Fibroblast of skin of scalp (primary cell): ENCODE measurements around the gene OAF.

Experiments used
- DNase-seq: peaks from one replicate; pipeline ENCODE4 v3.0.0-alpha.2; 2013

OAF gene

DNA sequence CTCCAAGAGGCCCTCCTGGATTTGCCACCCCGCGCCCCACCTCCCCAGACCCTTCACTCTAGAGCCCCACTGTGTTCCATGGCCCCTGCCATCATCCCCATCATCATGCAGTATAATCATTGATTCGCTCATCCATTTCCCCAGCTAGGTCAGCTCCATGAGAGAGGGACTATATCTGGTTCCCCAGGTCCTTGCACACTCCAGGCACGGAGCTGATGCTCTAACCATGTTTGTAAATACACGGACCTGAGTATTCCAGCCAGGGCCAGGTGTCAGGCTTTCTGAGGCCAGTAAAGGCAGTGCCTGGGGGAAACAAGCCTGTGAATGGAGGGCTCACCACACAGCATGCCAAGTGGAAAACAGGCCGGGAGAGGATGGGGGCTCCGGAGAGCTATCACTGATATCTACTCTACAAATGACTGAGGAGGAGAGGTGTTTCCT lies 27.1 kb upstream of the OAF start:
- no peak for DNase-seq

DNA sequence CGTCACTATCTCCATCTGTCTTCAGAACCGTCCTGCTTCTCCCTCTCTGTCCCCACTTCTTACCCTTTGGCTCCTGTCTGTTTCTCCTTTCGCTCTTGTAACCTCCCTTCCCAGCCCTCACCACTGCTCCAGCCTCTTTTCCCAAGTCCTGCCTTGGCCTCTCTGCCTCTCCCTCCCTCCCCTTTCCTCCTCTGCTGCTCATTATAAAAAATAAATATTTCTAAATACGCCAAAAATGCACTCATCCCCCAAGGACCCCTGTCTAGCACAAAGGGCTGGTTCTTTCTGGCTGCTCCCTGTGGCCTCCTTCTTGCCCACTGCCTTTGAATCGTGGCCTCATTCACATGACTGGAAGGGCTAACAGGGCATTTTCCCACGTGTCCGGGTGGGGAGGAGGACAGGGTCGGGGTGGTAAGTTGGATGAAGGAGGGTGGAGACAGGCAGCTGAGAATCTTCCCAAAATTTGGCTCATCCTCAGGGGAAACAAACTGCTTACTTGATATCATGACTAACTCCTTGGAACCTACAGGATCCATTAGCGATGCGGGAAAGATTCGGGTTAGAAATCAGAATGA lies 26.4 kb upstream of the OAF start:
- no peak for DNase-seq

DNA sequence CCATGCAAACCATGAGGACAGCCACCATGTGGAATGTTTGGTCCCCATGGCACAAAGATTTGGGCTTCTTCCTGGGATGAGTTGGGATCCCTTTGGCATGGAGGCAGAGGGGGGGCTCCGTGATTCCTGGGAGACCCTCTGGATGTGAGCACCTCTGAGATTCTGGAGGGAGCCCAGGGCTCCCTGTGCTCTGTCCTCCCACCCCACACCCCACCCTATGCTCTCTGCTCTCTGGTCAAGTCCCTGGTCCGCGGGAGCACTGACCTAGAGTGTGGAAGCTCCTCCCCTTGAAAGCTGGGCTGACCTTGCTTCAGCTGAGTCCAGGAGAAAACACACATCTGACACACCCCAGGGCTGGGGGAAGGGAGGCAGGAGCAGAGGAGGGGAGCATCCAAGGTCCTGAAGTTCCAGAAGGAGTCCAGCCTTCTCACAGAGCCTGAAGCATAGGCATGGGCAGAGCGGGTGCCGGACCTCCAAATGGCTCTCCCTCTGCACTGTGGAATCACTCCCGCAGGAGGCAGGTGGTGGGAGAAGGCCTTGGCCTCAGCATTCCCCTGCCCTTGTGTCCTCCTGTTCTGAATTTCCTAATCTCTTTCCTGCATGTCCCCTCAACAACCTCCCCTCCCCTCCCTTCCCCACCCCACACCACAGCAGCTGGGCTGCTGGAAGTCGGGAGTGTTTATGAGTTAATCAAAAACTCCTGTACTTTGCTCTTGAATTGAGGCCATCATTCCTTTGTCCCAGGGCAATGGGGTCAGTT lies 25.7 kb upstream of the OAF start:
- DNase-seq, result peak; percentile 44

GRCh38 chr11:120185706-120186455 lies 25.0 kb upstream of the OAF start:
- peak; percentile 60 for DNase-seq

GRCh38 chr11:120186456-120186773 lies 24.4 kb upstream of the OAF start:
- DNase-seq, result no peak

GRCh38 chr11:120186774-120187591 lies 23.8 kb upstream of the OAF start:
- DNase-seq, result peak; percentile 60

DNA sequence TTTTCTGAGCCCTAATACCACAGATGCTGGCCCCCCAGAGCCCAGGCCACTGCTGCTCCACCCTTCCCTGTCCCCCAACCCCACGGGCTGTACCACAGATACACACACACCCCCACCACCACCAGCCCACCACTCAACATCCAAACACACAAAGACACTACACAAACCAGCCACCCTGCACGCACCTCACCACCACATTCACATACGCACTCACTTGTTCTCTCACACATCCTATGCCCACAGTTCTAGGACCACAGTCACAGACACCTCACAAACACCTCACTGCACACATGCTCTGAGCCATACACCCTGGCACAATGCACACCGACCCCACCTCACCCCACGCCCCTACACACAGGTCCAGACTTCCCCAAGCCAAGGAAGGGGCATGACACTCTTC lies 22.5 kb upstream of the OAF start:
- DNase-seq, result no peak

GRCh38 chr11:120188811-120189455 lies 21.9 kb upstream of the OAF start:
- no peak for DNase-seq

GRCh38 chr11:120191058-120191457 lies 19.8 kb upstream of the OAF start:
- DNase-seq, result no peak

DNA sequence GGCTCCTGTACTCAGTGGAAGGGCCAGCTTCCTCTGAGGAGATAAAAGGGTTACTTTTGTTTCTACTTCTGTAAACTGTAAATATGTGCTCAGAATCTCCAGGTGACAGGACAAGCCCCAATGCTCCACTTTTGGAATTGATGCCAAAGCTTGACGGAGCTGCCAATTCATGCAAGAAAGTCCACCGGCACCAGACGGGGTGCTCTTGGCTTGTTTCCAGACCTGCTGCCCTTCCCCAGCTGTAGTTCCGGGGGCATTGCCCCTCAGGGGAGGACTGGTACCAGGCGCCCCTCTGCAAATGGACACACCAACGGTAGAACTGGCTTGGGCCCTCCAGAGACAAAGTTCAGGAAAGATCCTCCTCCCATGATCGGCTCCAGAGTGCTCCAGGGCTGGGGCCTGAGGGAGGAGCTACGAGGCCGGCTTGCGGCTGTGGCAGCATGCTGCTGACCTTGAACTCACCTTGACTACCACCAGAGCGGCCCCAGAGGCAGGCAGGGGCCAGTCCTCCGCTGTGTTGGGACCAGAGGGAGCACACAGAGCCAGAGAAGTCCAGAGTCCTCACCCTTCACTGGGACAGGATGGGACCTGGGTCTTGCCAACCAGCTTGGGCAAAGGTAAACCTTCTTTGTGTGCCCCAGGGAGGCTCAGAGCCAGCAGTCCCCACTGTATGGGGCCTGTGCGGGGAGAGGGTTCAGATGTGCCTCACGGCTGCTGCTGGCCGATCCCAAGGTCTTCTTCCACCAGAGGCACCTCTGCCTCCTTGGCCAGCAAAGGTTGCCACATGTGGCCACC lies 17.8 kb upstream of the OAF start:
- DNase-seq, result no peak

DNA sequence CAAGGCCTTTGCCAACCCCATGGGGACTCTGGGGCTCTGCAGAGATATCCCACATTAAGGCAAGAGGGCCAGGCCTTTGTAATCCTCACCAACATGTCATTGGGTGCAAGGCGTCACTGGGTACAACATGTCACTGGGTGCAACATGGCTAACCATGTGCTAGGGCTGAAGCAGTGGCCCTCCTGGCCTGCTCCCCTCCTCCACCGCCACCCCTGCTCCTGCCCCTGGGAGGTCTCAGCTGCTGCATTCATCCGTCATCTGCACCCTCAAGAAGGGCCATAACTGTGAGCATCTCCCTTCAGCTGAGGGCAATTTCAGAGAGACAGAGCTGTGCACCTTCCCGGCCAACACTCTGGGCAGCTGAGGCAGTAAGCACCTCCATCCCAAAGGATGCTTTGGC lies 16.7 kb upstream of the OAF start:
- DNase-seq, result no peak

DNA sequence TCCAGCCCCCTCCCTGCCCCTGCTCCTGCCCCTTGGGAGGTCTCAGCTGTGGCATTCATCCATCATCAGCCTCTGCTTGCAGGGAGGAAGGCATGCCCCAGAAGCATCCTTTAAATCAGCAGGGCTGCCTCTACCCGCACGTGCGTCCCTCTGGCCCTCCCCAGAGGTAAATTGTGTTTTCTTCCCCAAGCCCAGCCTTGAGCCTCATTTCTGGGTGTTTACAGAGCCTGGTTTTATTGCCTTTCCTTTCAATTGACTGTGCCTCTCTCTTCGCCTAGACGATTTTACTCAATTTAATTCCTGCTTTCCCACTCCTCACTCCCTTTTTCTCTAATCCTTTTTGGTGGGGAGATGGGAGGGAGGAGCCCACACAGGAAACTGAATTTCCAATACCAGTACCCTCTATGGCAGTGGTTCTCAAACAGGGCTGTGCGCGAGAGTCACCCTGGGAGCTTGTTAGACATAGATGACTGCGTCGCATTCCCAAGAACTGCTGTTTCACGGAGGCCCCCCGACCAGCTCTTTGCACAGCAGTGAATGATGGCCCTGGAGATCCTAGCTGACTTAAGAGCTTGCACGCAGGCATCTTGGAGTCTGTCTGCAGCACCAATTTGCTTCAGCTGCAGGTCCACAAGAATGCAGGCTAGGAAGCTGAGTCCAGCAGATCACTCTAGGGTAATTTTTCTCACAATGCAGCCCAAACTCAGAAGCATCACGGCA lies 15.1 kb upstream of the OAF start:
- DNase-seq, result no peak

- DNase-seq, result no peak
Observed at GRCh38 chr11:120196826-120197225, 14.0 kb upstream of the OAF start.

GRCh38 chr11:120197251-120197891 lies 13.5 kb upstream of the OAF start:
- peak; percentile 89 for DNase-seq

DNA sequence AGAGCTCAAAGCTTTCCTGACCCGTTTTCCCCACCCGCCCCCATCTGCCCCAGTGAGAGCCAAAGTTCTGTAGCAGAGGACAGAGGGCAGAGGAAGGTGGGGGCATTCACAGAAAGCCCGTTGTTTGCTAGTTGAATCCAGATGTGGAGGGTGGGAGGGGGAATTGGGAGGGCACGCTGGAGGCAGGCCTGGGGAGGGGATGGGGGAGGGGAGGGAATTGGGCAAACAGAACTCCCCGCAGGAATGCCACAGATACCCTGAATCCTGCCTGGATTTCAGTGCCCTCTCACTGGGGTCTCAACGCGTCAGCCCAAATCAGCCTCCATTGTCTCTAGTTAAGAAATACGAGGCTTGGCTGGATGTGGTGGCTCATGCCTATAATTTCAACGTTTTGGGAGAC lies 12.9 kb upstream of the OAF start:
- DNase-seq, result no peak

DNA sequence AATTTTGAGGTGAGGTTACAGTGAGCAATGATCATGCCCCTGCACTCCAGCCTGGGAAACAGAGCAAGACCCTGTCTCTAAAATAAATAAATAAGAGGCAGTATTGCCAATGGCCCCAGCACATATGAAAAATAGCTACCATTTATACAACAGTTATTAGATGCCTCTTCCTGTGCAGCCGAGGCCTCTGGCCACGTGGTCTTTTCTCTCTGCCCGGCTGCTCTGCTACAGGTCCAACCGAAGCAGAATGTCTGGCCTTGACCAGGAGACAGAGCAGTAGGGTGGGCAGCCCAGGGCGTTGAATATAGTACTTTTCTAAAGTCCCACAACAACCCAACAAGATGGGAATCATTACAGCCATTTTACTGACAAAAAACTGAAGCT lies 12.4 kb upstream of the OAF start:
- no peak for DNase-seq

- no peak for DNase-seq
Observed at GRCh38 chr11:120198787-120199469, 11.9 kb upstream of the OAF start.

DNA sequence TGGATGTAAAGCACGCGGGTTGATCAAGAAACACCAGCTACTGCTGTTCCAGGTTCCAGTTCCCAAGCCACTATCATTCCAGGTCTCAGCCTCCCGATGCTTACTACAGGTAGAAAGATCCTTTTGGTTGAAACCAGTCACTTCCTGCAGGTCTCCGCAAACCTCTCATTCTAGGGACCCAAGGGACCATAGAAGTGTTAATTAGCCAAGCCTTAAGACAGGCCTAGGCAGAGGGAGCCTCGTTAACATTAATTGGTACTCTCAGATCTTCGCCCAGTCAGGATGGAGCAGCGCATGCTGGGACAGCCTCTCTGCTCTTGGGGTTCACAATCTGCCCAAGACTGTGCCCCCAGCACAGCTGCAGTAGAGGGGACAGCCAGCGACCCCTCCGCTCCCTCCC lies 11.2 kb upstream of the OAF start:
- DNase-seq, result no peak

DNA sequence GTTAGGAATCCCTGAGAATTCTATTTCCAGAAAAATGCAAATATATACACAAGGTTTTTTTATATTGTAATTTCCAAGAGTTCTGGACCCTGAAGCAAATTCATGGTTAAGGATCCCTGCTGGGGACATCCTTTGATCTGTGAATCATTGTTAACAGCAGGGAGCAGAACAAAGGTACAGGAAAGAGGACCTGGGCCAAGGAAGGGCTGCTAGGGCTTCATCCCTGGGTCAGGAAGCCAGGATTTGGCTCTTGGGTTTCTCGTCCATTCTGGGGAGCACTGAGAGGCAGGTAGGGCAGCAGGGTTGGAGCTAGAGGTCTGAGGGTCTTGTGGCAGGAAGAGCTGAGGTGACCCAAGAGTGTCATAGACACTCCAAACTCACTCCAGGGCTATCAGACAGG lies 10.2 kb upstream of the OAF start:
- DNase-seq, result no peak

DNA sequence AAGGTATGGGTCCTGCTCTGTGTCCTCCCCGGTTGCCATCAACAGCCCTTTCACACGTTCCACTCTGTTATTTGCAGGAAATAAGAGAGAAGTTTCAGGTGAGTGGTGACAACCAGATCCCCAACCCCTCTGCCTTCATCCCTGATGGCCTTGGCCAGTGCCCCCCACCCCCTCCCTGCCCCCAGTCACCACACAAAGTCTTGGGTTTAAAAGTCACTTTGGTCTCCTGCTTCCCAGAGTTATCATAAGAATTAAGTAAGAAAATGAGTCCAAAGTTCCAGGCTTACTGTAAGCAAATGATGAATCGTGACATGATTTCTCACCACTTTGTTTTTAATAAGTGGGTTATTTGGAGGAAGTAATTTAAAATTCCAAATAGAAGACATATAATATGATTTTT lies 9.2 kb upstream of the OAF start:
- DNase-seq, result no peak
